Transverse colon (tissue), 4 donors: ENCODE measurements around the gene IGIP. TPM values are rescaled to one million over a fixed set of nuclear protein-coding genes. Genes with fewer than 3 reads are reported as not detected.

Experiments
- total RNA-seq, 4 donors: library from RNA; depleted of rRNA; stranded (reverse); fragments of >200 nt; gene quantifications; one replicate each; pipeline ENCODE4 v1.1.0, GENCODE V29; 2016

The IGIP gene
- total RNA-seq, 4 donors from 2014 or later = 12.8 to 22.4 (median 20.5) TPM

Other genes with a start within 250 kb of the IGIP start
- 10 to 100 TPM in 1 of 4 donors, under 1 TPM in 2, not detected in 1; 0.68 to 12.3 (median 0.95) TPM for gene NRG2, start 82.6 kb upstream of the IGIP start, total RNA-seq
- gene PURA, start 11.8 kb upstream of the IGIP start, total RNA-seq = 10 to 100 TPM in 3 of 4 donors, 1 to 10 TPM in 1; 7.4 to 34.6 (median 18.8) TPM
- gene CYSTM1, start 49.3 kb downstream of the IGIP start, total RNA-seq = 100 to 1,000 TPM in 2 of 4 donors, 10 to 100 TPM in 2; 32.8 to 264 (median 107) TPM
- gene PFDN1, start 177.2 kb downstream of the IGIP start, total RNA-seq = 100 to 1,000 TPM in 2 of 4 donors, 10 to 100 TPM in 2; 72.9 to 230 (median 98.4) TPM
- 10 to 100 TPM; 10.5 to 40.0 (median 35.6) TPM for gene HBEGF, start 220.7 kb downstream of the IGIP start, total RNA-seq
- 1 to 10 TPM in 1 of 4 donors, under 1 TPM in 2, not detected in 1; 0.48 to 3.0 (median 0.82) TPM for gene SLC4A9, start 234.3 kb downstream of the IGIP start, total RNA-seq